HL-60 (cell line): ENCODE data around the gene NOXA1.

ENCODE experiments used
- DNase-seq, 2 experiments: peaks; one replicate each; pipeline ENCODE4 v3.0.0-alpha.2; 2010 to 2020; ENCODE audit warnings: low read depth in 1 of 2, low spot score in 1 of 2
- H3K27ac ChIP-seq: fragments of 250-450 bp; sonication (Bioruptor Pico); replicated peaks from 2 replicates; pipeline ENCODE4 v1.5.1; 2020; ENCODE audit warnings: mild to moderate bottlenecking, moderate library complexity
- H3K27me3 ChIP-seq: fragments of 250-450 bp; sonication (Bioruptor Pico); 2 replicates; pipeline ENCODE4 v1.5.1; 2021; ENCODE audit warnings: mild to moderate bottlenecking, moderate library complexity; ENCODE audit not compliant: insufficient read depth, poor library complexity, severe bottlenecking
- H3K4me3 ChIP-seq: replicated peaks from 2 replicates; pipeline ENCODE4 v1.5.1; 2011; ENCODE audit warnings: mild to moderate bottlenecking, control low read depth, low read length; ENCODE audit not compliant: insufficient read depth
- CTCF ChIP-seq: IDR thresholded peaks from one replicate; pipeline ENCODE4 v1.5.1; 2011; ENCODE audit warnings: low read length, control low read depth, inconsistent platforms; ENCODE audit not compliant: insufficient read depth
- GABPA ChIP-seq: IDR thresholded peaks from 2 replicates; pipeline ENCODE4 v1.6.1; 2012; ENCODE audit warnings: low read depth
- POLR2AphosphoS5 ChIP-seq: IDR thresholded peaks from 2 replicates; pipeline ENCODE4 v1.6.1; 2012; ENCODE audit warnings: low read depth
- REST ChIP-seq: IDR thresholded peaks from 2 replicates; pipeline ENCODE4 v1.6.1; 2012; ENCODE audit warnings: low read depth; ENCODE audit not compliant: insufficient replicate concordance
- SPI1 ChIP-seq: IDR thresholded peaks from 2 replicates; pipeline ENCODE4 v1.6.1; 2012; ENCODE audit warnings: low read depth, mild to moderate bottlenecking, borderline replicate concordance

NOXA1 gene

GRCh38 chr9:137396227-137396626 lies 27.0 kb upstream of the NOXA1 start:
- H3K27me3 ChIP-seq: no peaks in the 10 kb centered on the region
- no peak overlapping the region for H3K4me3 ChIP-seq
- no peak for TF ChIP-seq CTCF
- TF ChIP-seq GABPA: no peak
- TF ChIP-seq POLR2AphosphoS5: no peak
- TF ChIP-seq REST: no peak
- TF ChIP-seq SPI1: no peak
- H3K27ac ChIP-seq: no peak overlapping the region
- DNase-seq: no peak

GRCh38 chr9:137396634-137397367 lies 26.4 kb upstream of the NOXA1 start:
- H3K27ac ChIP-seq: no peak overlapping the region
- DNase-seq: no peak
- no peak overlapping the region for H3K4me3 ChIP-seq
- H3K27me3 ChIP-seq: no peaks in the 10 kb centered on the region
- TF ChIP-seq GABPA: no peak
- TF ChIP-seq POLR2AphosphoS5: no peak
- TF ChIP-seq REST: no peak

- H3K4me3 ChIP-seq: no peak overlapping the region
- H3K27ac ChIP-seq: no peak overlapping the region
- no peak for TF ChIP-seq GABPA
- TF ChIP-seq SPI1: no peak
- no peak for TF ChIP-seq POLR2AphosphoS5
- no peak for TF ChIP-seq CTCF
- TF ChIP-seq REST: no peak
- no peaks in the 10 kb centered on the region for H3K27me3 ChIP-seq
- no peak for DNase-seq
These were observed 25.3 kb upstream of the NOXA1 start for GRCh38 chr9:137397675-137398423.
